Upper lobe of left lung (tissue), 4 donors: Measurements from ENCODE around the gene DPCD.

ENCODE experiments used
- POLR2A ChIP-seq, 4 donors: fragments of 450-650 bp; IDR thresholded peaks; one replicate each; pipeline ENCODE4 v1.5.1; 2016 to 2017; ENCODE audit warnings: antibody characterized with exemption in 4 of 4, mild to moderate bottlenecking in 2 of 4
- POLR2AphosphoS5 ChIP-seq, 2 donors: sonication (generic); formaldehyde crosslinking; IDR thresholded peaks; one replicate each; pipeline ENCODE4 v1.5.1; 2017; ENCODE audit warnings: antibody characterized with exemption in 2 of 2
- TF ChIP-seq, protein P1 (sequence below), 6 experiments: fragments of 450-650 bp in 4 of 6; fragments of 200-600 bp in 2 of 6; sonication (generic) in 2 of 6; IDR thresholded peaks; one replicate each; pipeline ENCODE4 v1.5.1; 2016 to 2019; ENCODE audit warnings: antibody characterized with exemption in 6 of 6

DNA sequence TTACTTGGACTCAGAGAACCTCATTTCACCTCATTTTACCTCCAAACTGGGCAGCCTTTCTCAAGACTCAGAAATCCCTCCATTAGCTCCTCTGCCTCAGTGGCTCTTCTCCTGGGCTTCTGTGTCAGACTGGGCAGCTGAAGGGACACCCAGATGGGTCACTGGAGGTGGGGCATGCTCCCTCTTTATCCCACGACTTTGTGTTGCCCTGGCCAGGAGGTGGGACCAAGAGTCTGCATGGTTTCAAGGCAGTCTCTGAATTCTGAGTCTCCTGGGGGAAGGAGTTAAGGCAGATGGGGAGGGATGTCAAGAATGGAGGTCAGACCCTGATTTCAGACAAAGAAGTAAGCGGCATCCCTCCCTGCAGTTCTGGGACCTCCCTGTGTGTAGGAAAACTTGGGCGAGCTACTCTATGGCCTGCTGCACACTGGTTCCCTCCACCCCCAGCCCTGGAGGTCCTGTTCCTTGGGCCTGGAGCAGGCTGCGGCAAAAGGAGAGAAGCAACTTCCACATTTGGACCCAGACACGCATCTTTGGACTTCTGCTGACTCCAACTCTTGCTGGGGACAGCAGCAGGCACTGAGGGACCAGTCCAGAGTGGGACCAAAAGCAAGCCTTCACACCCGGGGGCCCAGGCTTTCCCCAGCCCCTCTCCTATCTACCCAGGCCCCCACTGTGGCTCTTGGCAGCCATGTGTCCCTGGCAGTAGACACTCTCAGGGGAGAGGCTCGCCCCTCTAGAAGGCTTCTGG, 10.8 kb upstream of the DPCD start:
- TF ChIP-seq POLR2A (IDR thresholded peaks at IDR 0.05) (no peak), POLR2AphosphoS5 (IDR thresholded peaks at IDR 0.05) (no peak)
- TF ChIP-seq, protein P1, sequence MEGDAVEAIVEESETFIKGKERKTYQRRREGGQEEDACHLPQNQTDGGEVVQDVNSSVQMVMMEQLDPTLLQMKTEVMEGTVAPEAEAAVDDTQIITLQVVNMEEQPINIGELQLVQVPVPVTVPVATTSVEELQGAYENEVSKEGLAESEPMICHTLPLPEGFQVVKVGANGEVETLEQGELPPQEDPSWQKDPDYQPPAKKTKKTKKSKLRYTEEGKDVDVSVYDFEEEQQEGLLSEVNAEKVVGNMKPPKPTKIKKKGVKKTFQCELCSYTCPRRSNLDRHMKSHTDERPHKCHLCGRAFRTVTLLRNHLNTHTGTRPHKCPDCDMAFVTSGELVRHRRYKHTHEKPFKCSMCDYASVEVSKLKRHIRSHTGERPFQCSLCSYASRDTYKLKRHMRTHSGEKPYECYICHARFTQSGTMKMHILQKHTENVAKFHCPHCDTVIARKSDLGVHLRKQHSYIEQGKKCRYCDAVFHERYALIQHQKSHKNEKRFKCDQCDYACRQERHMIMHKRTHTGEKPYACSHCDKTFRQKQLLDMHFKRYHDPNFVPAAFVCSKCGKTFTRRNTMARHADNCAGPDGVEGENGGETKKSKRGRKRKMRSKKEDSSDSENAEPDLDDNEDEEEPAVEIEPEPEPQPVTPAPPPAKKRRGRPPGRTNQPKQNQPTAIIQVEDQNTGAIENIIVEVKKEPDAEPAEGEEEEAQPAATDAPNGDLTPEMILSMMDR (IDR thresholded peaks at IDR 0.05) = no peak
